IMR-90 (cell line): ENCODE results near the gene RNF224. TPM values are rescaled to one million over a fixed set of nuclear protein-coding genes. Genes with fewer than 3 reads are reported as not detected.

Experiments used
- ATAC-seq: fragments of 200-7000 bp; cut with Tn5 transposase; 2 replicates; pipeline ENCODE4 v1.9.1; 2020; ENCODE audit warnings: low read depth, mild to moderate bottlenecking, moderate library complexity
- BruUV-seq: library from RNA; stranded (reverse); fragments of 400-500 nt; replicated peaks from 2 replicates; lab custom pipeline; 2021; lab: Mats Ljungman, UMichigan
- CTCF ChIA-PET: fragments of 300-600 bp; formaldehyde crosslinking; extraction: SDS; loops from one replicate; lab custom pipeline; 2021; ENCODE audit warnings: antibody characterized with exemption; lab: Yijun Ruan, JAX
- POLR2A ChIA-PET: fragments of 300-600 bp; sonication (Branson Sonifier 250); formaldehyde crosslinking; loops from one replicate; lab custom pipeline; 2022; ENCODE audit warnings: antibody characterized with exemption; ENCODE audit not compliant: unreplicated experiment; lab: Charles Lee
- DNase-seq: peaks from one replicate; pipeline ENCODE4 v3.0.0; 2013
- H2AFZ ChIP-seq: replicated peaks from 2 replicates; pipeline ENCODE3; 2013; ENCODE audit warnings: low read length, mild to moderate bottlenecking; ENCODE audit not compliant: poor library complexity
- H2AK5ac ChIP-seq: 2 replicates; pipeline ENCODE4 v1.6.1; 2013; ENCODE audit warnings: low read depth, low read length, inconsistent platforms
- H2AK9ac ChIP-seq: replicated peaks from 2 replicates; pipeline ENCODE3; 2013; ENCODE audit warnings: mild to moderate bottlenecking, low read depth, low read length, moderate library complexity; ENCODE audit not compliant: poor library complexity
- H2BK120ac ChIP-seq: 2 replicates; pipeline ENCODE4 v1.6.1; 2013; ENCODE audit warnings: low read depth, low read length, inconsistent platforms
- H2BK15ac ChIP-seq: 3 replicates; pipeline ENCODE4 v1.6.1; 2013; ENCODE audit warnings: low read depth, low read length, inconsistent platforms
- H2BK20ac ChIP-seq: 2 replicates; pipeline ENCODE4 v1.6.1; 2013; ENCODE audit warnings: low read depth, mild to moderate bottlenecking, inconsistent platforms, low read length, moderate library complexity
- H2BK5ac ChIP-seq: 2 replicates; pipeline ENCODE4 v1.6.1; 2013; ENCODE audit warnings: mild to moderate bottlenecking, low read depth, low read length, inconsistent platforms; ENCODE audit not compliant: poor library complexity, severe bottlenecking
- H3K14ac ChIP-seq: replicated peaks from 2 replicates; pipeline ENCODE4 v1.6.1; 2013; ENCODE audit warnings: low read depth, low read length, inconsistent platforms
- H3K18ac ChIP-seq: 2 replicates; pipeline ENCODE4 v1.6.1; 2013; ENCODE audit warnings: low read depth, low read length, control low read depth
- H3K23ac ChIP-seq: 2 replicates; pipeline ENCODE4 v1.6.1; 2013; ENCODE audit warnings: low read depth, low read length, inconsistent platforms
- H3K27ac ChIP-seq: 2 replicates; pipeline ENCODE4 v1.5.1; 2013; ENCODE audit warnings: mild to moderate bottlenecking, control low read depth, low read length; ENCODE audit not compliant: insufficient read depth
- H3K27me3 ChIP-seq: 2 replicates; pipeline ENCODE4 v1.6.1; 2013; ENCODE audit warnings: low read length; ENCODE audit not compliant: control insufficient read depth, insufficient read depth
- H3K36me3 ChIP-seq: 2 replicates; pipeline ENCODE4 v1.6.1; 2013; ENCODE audit warnings: low read length, mixed read lengths; ENCODE audit not compliant: control insufficient read depth, insufficient read depth
- H3K4ac ChIP-seq: 2 replicates; pipeline ENCODE4 v1.6.1; 2013; ENCODE audit warnings: low read depth, low read length, inconsistent platforms
- H3K4me1 ChIP-seq: 2 replicates; pipeline ENCODE4 v1.6.1; 2013; ENCODE audit warnings: low read length, mixed read lengths; ENCODE audit not compliant: control insufficient read depth, insufficient read depth
- H3K4me2 ChIP-seq: 2 replicates; pipeline ENCODE4 v1.6.1; 2013; ENCODE audit warnings: low read depth, mild to moderate bottlenecking, control low read depth, low read length, moderate library complexity
- H3K4me3 ChIP-seq: 2 replicates; pipeline ENCODE4 v1.5.1; 2013; ENCODE audit warnings: low read depth, mild to moderate bottlenecking, control low read depth, low read length, moderate library complexity; ENCODE audit not compliant: insufficient read depth
- H3K56ac ChIP-seq: 2 replicates; pipeline ENCODE4 v1.6.1; 2013; ENCODE audit warnings: low read length, inconsistent platforms; ENCODE audit not compliant: insufficient read depth; ENCODE audit errors: extremely low read depth
- H3K79me1 ChIP-seq, 2 experiments: 2 replicates each; pipeline ENCODE4 v1.6.1; 2013; ENCODE audit warnings: low read length in 2 of 2, inconsistent platforms in 1 of 2, low read depth in 1 of 2
- H3K9ac ChIP-seq: 2 replicates; pipeline ENCODE4 v1.6.1; 2013; ENCODE audit warnings: low read depth, low read length, control low read depth
- H3K9me1 ChIP-seq: 2 replicates; pipeline ENCODE4 v1.6.1; 2013; ENCODE audit warnings: low read length, inconsistent platforms; ENCODE audit not compliant: insufficient read depth
- H3K9me3 ChIP-seq: 2 replicates; pipeline ENCODE4 v1.6.1; 2013; ENCODE audit warnings: low read length; ENCODE audit not compliant: control insufficient read depth, insufficient read depth
- H4K20me1 ChIP-seq: 2 replicates; pipeline ENCODE4 v1.6.1; 2013; ENCODE audit warnings: low read length, inconsistent platforms; ENCODE audit not compliant: insufficient read depth
- H4K5ac ChIP-seq: 2 replicates; pipeline ENCODE4 v1.6.1; 2013; ENCODE audit warnings: mild to moderate bottlenecking, low read depth, low read length, control low read depth
- H4K8ac ChIP-seq, 2 experiments: 2 replicates each; pipeline ENCODE4 v1.6.1; 2013; ENCODE audit warnings: low read depth in 2 of 2, low read length in 2 of 2, control low read depth in 1 of 2, inconsistent platforms in 1 of 2
- H4K91ac ChIP-seq: 2 replicates; pipeline ENCODE4 v1.6.1; 2013; ENCODE audit warnings: low read depth, low read length, inconsistent platforms; ENCODE audit not compliant: insufficient read depth
- FOS ChIP-seq: fragments of 150-350 bp; IDR thresholded peaks from 2 replicates; pipeline ENCODE4 v1.6.1; 2016; ENCODE audit warnings: low read depth, low read length
- MAZ ChIP-seq: IDR thresholded peaks from 2 replicates; pipeline ENCODE4 v1.6.1; 2012; ENCODE audit warnings: low read depth, mild to moderate bottlenecking, low read length, improper control_type of control experiment, moderate library complexity, borderline replicate concordance
- MXI1 ChIP-seq: IDR thresholded peaks from 2 replicates; pipeline ENCODE4 v1.6.1; 2012; ENCODE audit warnings: low read depth, mild to moderate bottlenecking, low read length, moderate library complexity, borderline replicate concordance
- RAD21 ChIP-seq: IDR thresholded peaks from 2 replicates; pipeline ENCODE4 v1.6.1; 2012; ENCODE audit warnings: low read length, improper control_type of control experiment
- RCOR1 ChIP-seq: IDR thresholded peaks from 2 replicates; pipeline ENCODE4 v1.6.1; 2012; ENCODE audit warnings: mild to moderate bottlenecking, low read length, improper control_type of control experiment; ENCODE audit not compliant: insufficient replicate concordance
- RFX5 ChIP-seq: IDR thresholded peaks from 2 replicates; pipeline ENCODE4 v1.8.0; 2012; ENCODE audit warnings: low read depth, mild to moderate bottlenecking, low read length, moderate library complexity
- SMC3 ChIP-seq: fragments of 150-350 bp; IDR thresholded peaks from 2 replicates; pipeline ENCODE4 v1.6.1; 2016; ENCODE audit warnings: low read depth, mild to moderate bottlenecking, antibody characterized with exemption, low read length, moderate library complexity
- WGBS, 2 experiments: methylation state at CpG; one replicate each; pipeline versions ENCODE4 v1.1.5 to v1.1.7; 2013; ENCODE audit warnings: missing lambda C conversion rate in 2 of 2; ENCODE audit not compliant: insufficient read length in 1 of 2; ENCODE audit errors: extremely low coverage in 2 of 2; 5-methylcytosine and 5-hydroxymethylcytosine counted together
- dilution Hi-C: fragments of 300-500 bp; cut with HindIII; formaldehyde crosslinking; loops from one replicate; pipeline ENCODE4 v1.14.3; 2018; ENCODE audit warnings: low sequenced_read_pairs; ENCODE audit not compliant: unreplicated experiment
- in situ Hi-C: fragments of 300-500 bp; cut with MboI; formaldehyde crosslinking; loops from 3 replicates; pipeline ENCODE4 v1.14.3; 2019; ENCODE audit warnings: low sequenced_read_pairs, inconsistent platforms, mixed read lengths
- intact Hi-C: fragments of 100-400 bp; cut with micrococcal nuclease; formaldehyde crosslinking; loops from 2 replicates; pipeline ENCODE4 v1.10.0; 2022
- polyA plus RNA-seq, 3 experiments: library from polyadenylated mRNA; depleted of rRNA; stranded (reverse); fragments of >200 nt; gene quantifications; 2 replicates each; pipeline ENCODE4 v1.2.3, GENCODE V29; 2012; ENCODE audit warnings: low replicate concordance in 1 of 3
- total RNA-seq: library from RNA; depleted of rRNA; stranded (reverse); fragments of >200 nt; gene quantifications from 2 replicates; pipeline ENCODE4 v1.2.3, GENCODE V29; 2012
- TF ChIP-seq, protein P1 (sequence below): fragments of 150-350 bp; IDR thresholded peaks from 2 replicates; pipeline ENCODE4 v1.6.1; 2017; ENCODE audit warnings: mild to moderate bottlenecking, antibody characterized with exemption, low read length, low read depth
- TF ChIP-seq, protein P2 (sequence below): fragments of 150-350 bp; IDR thresholded peaks from 2 replicates; pipeline ENCODE4 v1.6.1; 2016; ENCODE audit warnings: low read depth, mild to moderate bottlenecking, low read length, moderate library complexity, borderline replicate concordance

RNF224 gene
- total and polyA plus RNA-seq, 2 of the 4 experiments (the other 2 are of a cell fraction) = not detected

DNA sequence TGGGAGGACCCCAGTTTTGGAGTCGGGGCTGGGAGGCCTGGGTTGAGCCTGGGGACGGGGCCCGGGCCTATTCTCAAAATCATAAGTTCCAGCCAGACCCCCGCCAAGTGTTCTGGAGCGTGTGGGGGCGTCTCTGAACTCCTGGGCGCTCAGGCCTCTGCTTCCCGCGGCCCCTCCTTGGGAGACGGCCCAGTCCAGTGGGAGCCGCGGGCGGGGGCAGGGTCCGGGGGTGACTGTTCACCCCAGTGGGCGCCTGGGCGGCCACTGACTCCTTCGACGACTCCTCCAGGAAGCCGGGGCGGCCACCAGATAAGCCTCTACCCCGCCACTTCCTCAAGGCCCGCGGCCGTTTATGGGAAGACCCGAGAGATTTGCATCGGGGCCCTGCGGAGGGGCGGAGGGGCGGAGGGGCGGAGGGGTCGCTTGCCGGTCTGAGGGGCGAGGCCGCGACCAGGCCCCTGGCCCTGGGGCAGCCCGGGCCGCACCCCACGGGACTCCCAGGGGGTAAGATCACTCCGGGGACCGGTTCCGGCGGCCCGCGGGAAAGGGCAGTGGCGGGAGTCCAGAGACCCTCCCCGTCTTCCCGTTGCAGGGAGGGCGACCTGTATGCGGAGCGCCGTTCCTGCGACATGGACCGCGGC, 50.9 kb downstream of the RNF224 start:
- no TSS peak for BruUV-seq
- Histone ChIP-seq H2AFZ (peak overlapping the region; percentile 85), H3K23ac (peak overlapping the region; percentile 59; the same call in 1 of the 2 replicates), H3K36me3 (peaks cover 30% of the 10 kb centered on the region), H3K27me3 (no peaks in the 10 kb centered on the region), H4K8ac (peak overlapping the region; percentile 81 to 86), H3K4me2 (peak overlapping the region; percentile 77), H2AK5ac (peak overlapping the region; percentile 77; the same call in 1 of the 2 replicates), H3K9me1 (no peaks in the 10 kb centered on the region), H3K18ac (peak overlapping the region; percentile 8; the same call in 1 of the 2 replicates), H3K4ac (peak overlapping the region; percentile 88), H2BK20ac (no peak overlapping the region), H4K20me1 (peaks cover 40% of the 10 kb centered on the region), H3K9me3 (no peaks in the 10 kb centered on the region), H2BK5ac (peak overlapping the region; percentile 51), H3K14ac (peak overlapping the region; percentile 58; the same call in 1 of the 2 replicates), H2AK9ac (peak overlapping the region; percentile 99), H4K91ac (peak overlapping the region; percentile 57), H3K79me1 (peaks cover 2 to 64% of the 10 kb centered on the region in 2 experiments), H4K5ac (peak overlapping the region; percentile 36), H3K9ac (peak overlapping the region; percentile 79), H2BK120ac (peak overlapping the region; percentile 16; the same call in 1 of the 2 replicates), H3K4me3 (peak overlapping the region; percentile 80), H3K56ac (peak overlapping the region; percentile 27), H3K4me1 (peaks cover 21% of the 10 kb centered on the region), H3K27ac (peak overlapping the region; percentile 81), H2BK15ac (no peak overlapping the region)
- intact Hi-C loops (no loop called here), in situ Hi-C loops (no loop called here), dilution Hi-C loops (no loop called here)
- WGBS, 2 experiments = 13% methylated on average over 28 of the region's 54 CpGs; no CpG with 5 or more reads in 1 of the 2 experiments
- ChIA-PET CTCF (no interaction called here), POLR2A (no interaction called here)
- TF ChIP-seq, protein P1, sequence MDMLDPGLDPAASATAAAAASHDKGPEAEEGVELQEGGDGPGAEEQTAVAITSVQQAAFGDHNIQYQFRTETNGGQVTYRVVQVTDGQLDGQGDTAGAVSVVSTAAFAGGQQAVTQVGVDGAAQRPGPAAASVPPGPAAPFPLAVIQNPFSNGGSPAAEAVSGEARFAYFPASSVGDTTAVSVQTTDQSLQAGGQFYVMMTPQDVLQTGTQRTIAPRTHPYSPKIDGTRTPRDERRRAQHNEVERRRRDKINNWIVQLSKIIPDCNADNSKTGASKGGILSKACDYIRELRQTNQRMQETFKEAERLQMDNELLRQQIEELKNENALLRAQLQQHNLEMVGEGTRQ = no peak
- TF ChIP-seq RAD21 = no peak
- TF ChIP-seq, protein P2, sequence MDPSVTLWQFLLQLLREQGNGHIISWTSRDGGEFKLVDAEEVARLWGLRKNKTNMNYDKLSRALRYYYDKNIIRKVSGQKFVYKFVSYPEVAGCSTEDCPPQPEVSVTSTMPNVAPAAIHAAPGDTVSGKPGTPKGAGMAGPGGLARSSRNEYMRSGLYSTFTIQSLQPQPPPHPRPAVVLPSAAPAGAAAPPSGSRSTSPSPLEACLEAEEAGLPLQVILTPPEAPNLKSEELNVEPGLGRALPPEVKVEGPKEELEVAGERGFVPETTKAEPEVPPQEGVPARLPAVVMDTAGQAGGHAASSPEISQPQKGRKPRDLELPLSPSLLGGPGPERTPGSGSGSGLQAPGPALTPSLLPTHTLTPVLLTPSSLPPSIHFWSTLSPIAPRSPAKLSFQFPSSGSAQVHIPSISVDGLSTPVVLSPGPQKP = no peak
- no peak for TF ChIP-seq FOS
- TF ChIP-seq RCOR1 = no peak
- no peak for TF ChIP-seq MXI1
- TF ChIP-seq SMC3 = no peak
- TF ChIP-seq MAZ = no peak
- no peak for TF ChIP-seq RFX5
- DNase-seq (no peak), ATAC-seq (peak; percentile 21)
